HCT116 (cell line): Measurements from ENCODE around the gene ROGDI.

Experiments
- POLR2A ChIP-seq: IDR thresholded peaks from 2 replicates; pipeline ENCODE4 v1.7.0; 2011; ENCODE audit warnings: borderline replicate concordance; ENCODE audit not compliant: insufficient read depth, insufficient read length; ENCODE audit errors: extremely low read depth
- POLR2AphosphoS5 ChIP-seq: IDR thresholded peaks from 2 replicates; pipeline ENCODE4 v1.6.1; 2011; ENCODE audit warnings: mild to moderate bottlenecking, low read depth, low read length, moderate library complexity
- SP1 ChIP-seq: IDR thresholded peaks from 2 replicates; pipeline ENCODE4 v1.6.1; 2012; ENCODE audit warnings: low read depth
- ZFX ChIP-seq: fragments of 450-650 bp; IDR thresholded peaks from 2 replicates; pipeline ENCODE4 v1.6.1; 2017
- TF ChIP-seq, protein P1 (sequence below), 3 experiments: fragments of 200-600 bp in 1 of 3; sonication (generic) in 1 of 3; IDR thresholded peaks in 2 of 3; conservative IDR thresholded peaks in 1 of 3; 2 replicates each; pipeline ENCODE4 v1.5.1; 2012 to 2017; ENCODE audit warnings: low read depth in 2 of 3, low read length in 2 of 3, antibody characterized with exemption in 1 of 3, borderline replicate concordance in 1 of 3, control low read depth in 1 of 3, mild to moderate bottlenecking in 1 of 3, mixed read lengths in 1 of 3, mixed run types in 1 of 3, moderate library complexity in 1 of 3; ENCODE audit not compliant: insufficient read depth in 1 of 3

DNA sequence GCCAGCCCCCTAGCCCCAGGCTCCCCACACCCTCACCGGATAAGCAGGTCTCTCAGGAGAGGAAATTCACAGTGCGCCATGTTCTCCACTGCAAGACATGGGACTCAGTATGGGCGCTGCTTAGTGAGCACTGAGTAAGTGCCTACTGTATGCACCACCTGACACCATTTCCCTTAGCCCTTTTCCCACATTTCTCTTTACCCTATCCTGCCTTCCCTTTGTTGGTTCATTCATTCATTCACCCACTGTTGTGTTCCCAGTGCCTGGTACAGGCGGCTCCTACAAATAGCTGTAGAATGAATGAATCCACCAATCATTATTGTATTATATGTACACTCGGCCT lies 24.4 kb downstream of the ROGDI start:
- TF ChIP-seq, protein P1, sequence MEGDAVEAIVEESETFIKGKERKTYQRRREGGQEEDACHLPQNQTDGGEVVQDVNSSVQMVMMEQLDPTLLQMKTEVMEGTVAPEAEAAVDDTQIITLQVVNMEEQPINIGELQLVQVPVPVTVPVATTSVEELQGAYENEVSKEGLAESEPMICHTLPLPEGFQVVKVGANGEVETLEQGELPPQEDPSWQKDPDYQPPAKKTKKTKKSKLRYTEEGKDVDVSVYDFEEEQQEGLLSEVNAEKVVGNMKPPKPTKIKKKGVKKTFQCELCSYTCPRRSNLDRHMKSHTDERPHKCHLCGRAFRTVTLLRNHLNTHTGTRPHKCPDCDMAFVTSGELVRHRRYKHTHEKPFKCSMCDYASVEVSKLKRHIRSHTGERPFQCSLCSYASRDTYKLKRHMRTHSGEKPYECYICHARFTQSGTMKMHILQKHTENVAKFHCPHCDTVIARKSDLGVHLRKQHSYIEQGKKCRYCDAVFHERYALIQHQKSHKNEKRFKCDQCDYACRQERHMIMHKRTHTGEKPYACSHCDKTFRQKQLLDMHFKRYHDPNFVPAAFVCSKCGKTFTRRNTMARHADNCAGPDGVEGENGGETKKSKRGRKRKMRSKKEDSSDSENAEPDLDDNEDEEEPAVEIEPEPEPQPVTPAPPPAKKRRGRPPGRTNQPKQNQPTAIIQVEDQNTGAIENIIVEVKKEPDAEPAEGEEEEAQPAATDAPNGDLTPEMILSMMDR (IDR thresholded peaks at IDR 0.05 in 2 of 3, conservative IDR thresholded peaks at IDR 0.05 in 1 of 3; ENCODE audit: borderline replicate concordance in 1 of 3, insufficient read depth in 1 of 3, low read depth in 2 of 3, low read length in 2 of 3), result no peak
- no peak for TF ChIP-seq SP1
- no peak for TF ChIP-seq POLR2A
- TF ChIP-seq POLR2AphosphoS5, result no peak
- TF ChIP-seq ZFX, result no peak
